Activated T-cell treated with anti-CD3 and anti-CD28 coated beads for 48 hours (primary cell): ENCODE measurements around the gene CPN2.

Experiments used
- DNase-seq: peaks from one replicate; pipeline ENCODE4 v3.0.0-alpha.2; 2020; ENCODE audit warnings: low read depth

Gene CPN2

GRCh38 chr3:194381460-194381875 lies 30.3 kb upstream of the CPN2 start:
- no peak for DNase-seq

- no peak for DNase-seq
These were observed 29.2 kb upstream of the CPN2 start for GRCh38 chr3:194380326-194380725.

GRCh38 chr3:194379651-194380050 lies 28.5 kb upstream of the CPN2 start:
- DNase-seq: no peak

GRCh38 chr3:194379231-194379630 lies 28.1 kb upstream of the CPN2 start:
- DNase-seq: no peak

- DNase-seq: no peak
These were observed 26.6 kb upstream of the CPN2 start for GRCh38 chr3:194377708-194378107.

GRCh38 chr3:194376241-194376560 lies 25.1 kb upstream of the CPN2 start:
- DNase-seq: no peak

- no peak for DNase-seq
These were observed 24.5 kb upstream of the CPN2 start for GRCh38 chr3:194375473-194376240.

GRCh38 chr3:194374935-194375334 lies 23.8 kb upstream of the CPN2 start:
- no peak for DNase-seq

GRCh38 chr3:194373899-194374298 lies 22.8 kb upstream of the CPN2 start:
- no peak for DNase-seq

- DNase-seq: no peak
These were observed 21.9 kb upstream of the CPN2 start for GRCh38 chr3:194373028-194373427.

GRCh38 chr3:194370753-194371152 lies 19.6 kb upstream of the CPN2 start:
- DNase-seq: no peak

GRCh38 chr3:194369522-194370279 lies 18.6 kb upstream of the CPN2 start, which contains the start of gene LRRC15:
LRRC15 (minus strand) TSS chr3:194369743; CDS start chr3:194361043, 8,700 bp downstream.
- no peak for DNase-seq

GRCh38 chr3:194368918-194369317 lies 17.8 kb upstream of the CPN2 start:
- no peak for DNase-seq

- DNase-seq: no peak
These were observed 17.1 kb upstream of the CPN2 start for GRCh38 chr3:194367992-194368841.

GRCh38 chr3:194365978-194366490 lies 14.9 kb upstream of the CPN2 start:
- no peak for DNase-seq

GRCh38 chr3:194365526-194365925 lies 14.4 kb upstream of the CPN2 start:
- no peak for DNase-seq

GRCh38 chr3:194364652-194365434 lies 13.7 kb upstream of the CPN2 start:
- no peak for DNase-seq

GRCh38 chr3:194364314-194364651 lies 13.2 kb upstream of the CPN2 start:
- DNase-seq: no peak

GRCh38 chr3:194360568-194360967 lies 9.4 kb upstream of the CPN2 start:
- DNase-seq: no peak

- no peak for DNase-seq
These were observed 6.6 kb upstream of the CPN2 start for GRCh38 chr3:194357681-194358080.

- DNase-seq: no peak
These were observed 4.3 kb upstream of the CPN2 start for GRCh38 chr3:194355379-194355778.

GRCh38 chr3:194354315-194354714 lies 3.2 kb upstream of the CPN2 start:
- DNase-seq: no peak
